Epithelial cell of proximal tubule (primary cell): Measurements from ENCODE around the gene PPM1D. TPM values are rescaled to one million over a fixed set of nuclear protein-coding genes. Genes with fewer than 3 reads are reported as not detected.

ENCODE experiments used
- DNase-seq: peaks from one replicate; pipeline ENCODE4 v3.0.0-alpha.2; 2011; ENCODE audit warnings: low read depth
- H3K4me3 ChIP-seq: 2 replicates; pipeline ENCODE4 v1.5.1; 2011; ENCODE audit warnings: low read depth, mild to moderate bottlenecking, low read length
- total RNA-seq: library from RNA; depleted of rRNA; stranded (reverse); fragments of >200 nt; gene quantifications from 2 replicates; pipeline ENCODE4 v1.2.3, GENCODE V29; 2015
- TF ChIP-seq, protein P1 (sequence below): conservative IDR thresholded peaks from 2 replicates; pipeline ENCODE4 v1.5.1; 2012; ENCODE audit warnings: low read depth, mild to moderate bottlenecking, low read length

Gene PPM1D
- total RNA-seq, 1 donor from 2014 or later: 9.1 TPM

DNA sequence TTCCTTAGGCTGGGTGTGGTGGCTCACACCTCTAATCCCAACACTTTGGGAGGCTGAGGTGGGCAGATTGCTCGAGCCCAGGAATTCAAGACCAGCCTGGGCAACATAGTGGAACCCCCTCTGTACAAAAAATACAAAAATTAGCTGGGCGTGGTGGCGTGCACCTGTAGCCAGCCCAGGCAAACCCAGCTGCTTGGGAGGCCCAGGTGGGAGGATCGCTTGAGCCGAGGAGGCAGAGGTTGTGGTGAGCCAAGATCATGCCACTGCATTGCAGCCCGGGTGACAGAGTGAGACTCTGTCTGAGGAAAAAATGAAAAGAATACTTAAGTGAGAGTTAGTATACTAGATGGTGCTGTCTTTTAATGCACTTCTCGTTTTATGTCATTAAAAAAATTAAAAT lies 15.1 kb downstream of the PPM1D start:
- TF ChIP-seq, protein P1, sequence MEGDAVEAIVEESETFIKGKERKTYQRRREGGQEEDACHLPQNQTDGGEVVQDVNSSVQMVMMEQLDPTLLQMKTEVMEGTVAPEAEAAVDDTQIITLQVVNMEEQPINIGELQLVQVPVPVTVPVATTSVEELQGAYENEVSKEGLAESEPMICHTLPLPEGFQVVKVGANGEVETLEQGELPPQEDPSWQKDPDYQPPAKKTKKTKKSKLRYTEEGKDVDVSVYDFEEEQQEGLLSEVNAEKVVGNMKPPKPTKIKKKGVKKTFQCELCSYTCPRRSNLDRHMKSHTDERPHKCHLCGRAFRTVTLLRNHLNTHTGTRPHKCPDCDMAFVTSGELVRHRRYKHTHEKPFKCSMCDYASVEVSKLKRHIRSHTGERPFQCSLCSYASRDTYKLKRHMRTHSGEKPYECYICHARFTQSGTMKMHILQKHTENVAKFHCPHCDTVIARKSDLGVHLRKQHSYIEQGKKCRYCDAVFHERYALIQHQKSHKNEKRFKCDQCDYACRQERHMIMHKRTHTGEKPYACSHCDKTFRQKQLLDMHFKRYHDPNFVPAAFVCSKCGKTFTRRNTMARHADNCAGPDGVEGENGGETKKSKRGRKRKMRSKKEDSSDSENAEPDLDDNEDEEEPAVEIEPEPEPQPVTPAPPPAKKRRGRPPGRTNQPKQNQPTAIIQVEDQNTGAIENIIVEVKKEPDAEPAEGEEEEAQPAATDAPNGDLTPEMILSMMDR: no peak

DNA sequence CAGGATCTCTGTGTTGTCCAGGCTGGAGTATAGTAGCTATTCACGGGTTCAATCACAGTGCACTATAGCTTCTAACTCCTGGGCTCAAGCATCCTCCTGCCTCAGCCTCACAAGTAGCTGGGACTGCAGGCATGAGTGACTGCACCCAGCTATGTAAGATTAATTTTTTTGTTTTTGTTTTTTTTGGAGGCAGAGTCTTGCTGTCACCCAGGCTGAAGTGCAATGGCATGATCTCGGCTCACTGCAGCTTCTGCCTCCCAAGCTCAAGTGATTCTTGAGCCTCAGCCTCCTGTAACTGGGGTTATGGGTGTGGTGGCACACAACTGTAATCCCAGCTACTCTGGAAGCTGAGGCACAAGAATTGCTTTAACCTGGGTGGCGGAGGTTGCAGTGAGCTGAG lies 15.8 kb downstream of the PPM1D start:
- DNase-seq: no peak
- no peak overlapping the region for H3K4me3 ChIP-seq
- TF ChIP-seq, protein P1: no peak

More for the DNA sequence above, 15.1 kb downstream of the PPM1D start:
- DNase-seq: no peak
- H3K4me3 ChIP-seq: no peak overlapping the region

DNA sequence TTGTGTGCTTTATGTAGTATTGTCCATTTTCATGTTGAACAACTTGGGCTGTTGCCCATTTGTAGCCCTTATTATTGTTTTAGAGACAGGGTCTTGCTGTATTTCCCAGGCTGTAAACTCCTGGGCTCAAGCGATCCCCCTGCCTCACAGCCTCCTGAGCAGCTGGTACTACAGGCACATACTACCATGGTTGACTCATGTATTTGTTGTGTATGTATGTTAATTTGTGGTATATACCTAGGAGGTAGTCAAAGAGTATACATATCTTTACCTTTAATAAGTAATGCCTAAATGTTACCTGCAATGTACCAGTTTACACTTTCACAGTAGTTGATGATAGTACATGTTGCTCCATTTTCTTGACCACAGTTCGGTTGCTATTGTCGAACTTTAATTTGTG lies 18.1 kb downstream of the PPM1D start:
- TF ChIP-seq, protein P1: no peak
- H3K4me3 ChIP-seq: no peak overlapping the region
- DNase-seq: no peak

DNA sequence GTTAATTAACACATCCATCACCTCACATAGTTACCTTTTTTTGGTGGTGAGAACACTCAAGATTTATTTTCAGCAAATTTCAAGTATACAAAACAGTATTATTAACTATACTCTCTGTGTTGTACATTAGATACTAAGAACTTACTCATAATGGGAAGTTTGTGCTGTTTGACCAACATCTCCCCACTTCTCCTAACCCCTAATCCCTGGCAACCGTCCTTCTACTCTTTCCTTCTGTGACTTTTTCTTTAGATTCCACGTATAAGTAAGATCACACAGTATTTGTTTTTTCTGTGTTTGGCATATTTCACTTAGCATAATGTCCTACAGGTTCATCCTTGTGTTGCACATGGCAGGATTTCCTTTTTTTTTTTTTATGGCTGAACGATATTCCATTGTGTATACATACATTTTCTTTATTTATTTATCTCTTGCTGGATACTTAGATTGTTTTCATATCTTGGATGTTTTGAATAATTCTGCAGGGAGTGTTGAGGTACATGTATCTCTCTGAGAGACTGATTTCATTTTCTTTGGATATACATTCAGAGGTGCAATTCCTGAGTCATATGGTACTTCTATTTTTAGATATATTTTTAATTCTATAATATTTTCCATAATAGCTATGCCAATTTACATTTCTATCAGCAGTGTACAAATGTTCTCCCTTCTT lies 19.0 kb downstream of the PPM1D start:
- TF ChIP-seq, protein P1: no peak
- no peak overlapping the region for H3K4me3 ChIP-seq
- no peak for DNase-seq

DNA sequence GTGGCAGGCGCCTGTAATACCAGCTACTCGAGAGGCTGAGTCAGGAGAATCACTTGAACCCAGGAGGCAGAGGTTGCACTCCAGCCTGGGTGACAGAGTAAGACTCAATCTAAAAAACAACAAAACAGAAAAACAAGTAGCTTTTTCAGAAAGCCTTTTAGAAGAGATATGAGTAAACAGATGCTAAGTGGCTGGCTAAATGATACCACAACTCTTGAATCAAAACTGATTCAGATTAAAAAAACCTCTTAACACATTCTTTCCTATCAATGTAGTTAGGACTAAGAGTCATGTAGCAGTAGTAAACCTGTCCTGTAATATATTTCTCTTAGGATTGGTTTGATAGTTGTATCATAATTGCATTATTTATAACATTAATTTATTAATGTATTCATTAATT lies 23.0 kb downstream of the PPM1D start:
- TF ChIP-seq, protein P1: no peak
- H3K4me3 ChIP-seq: no peak overlapping the region

DNA sequence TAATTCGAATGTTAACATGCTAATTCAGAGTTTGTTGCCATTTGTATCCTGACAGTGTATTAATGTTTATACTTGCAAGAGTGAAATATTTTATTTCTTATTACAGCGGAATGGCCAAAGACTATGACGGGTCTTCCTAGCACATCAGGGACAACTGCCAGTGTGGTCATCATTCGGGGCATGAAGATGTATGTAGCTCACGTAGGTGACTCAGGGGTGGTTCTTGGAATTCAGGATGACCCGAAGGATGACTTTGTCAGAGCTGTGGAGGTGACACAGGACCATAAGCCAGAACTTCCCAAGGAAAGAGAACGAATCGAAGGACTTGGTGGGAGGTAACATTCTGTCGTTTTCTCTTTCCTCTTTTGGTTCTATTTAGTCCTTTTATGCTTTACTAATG lies 23.4 kb downstream of the PPM1D start:
- TF ChIP-seq, protein P1: no peak
- no peak for DNase-seq
- H3K4me3 ChIP-seq: no peak overlapping the region

More for the DNA sequence above, 23.0 kb downstream of the PPM1D start:
- DNase-seq: no peak

DNA sequence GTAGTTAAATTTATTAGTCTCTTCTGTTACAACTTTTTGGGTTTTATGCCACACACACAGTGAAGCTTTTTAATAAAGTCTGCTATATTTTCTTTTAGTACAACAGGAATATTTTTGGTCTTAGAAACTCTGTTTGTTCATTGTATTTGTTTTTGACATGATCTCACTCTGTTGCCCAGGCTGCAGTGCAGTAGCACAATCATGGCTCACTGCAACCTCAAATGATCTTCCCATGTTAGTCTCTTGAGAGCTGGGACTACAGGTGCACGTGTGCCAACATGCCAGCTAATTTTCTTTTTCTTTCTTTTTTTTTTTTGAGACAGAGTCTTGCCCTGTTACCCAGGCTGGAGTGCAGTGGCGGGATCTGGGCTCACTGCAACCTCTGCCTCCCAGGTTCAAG lies 27.1 kb downstream of the PPM1D start:
- DNase-seq: no peak
- TF ChIP-seq, protein P1: no peak
- H3K4me3 ChIP-seq: no peak overlapping the region
